DMS79 treated with DMSO at 0.1 percent for 48 hours (cell line): ENCODE data around the gene FUS.
"Not testable (repeated sequence)": the region's sequence is repeated elsewhere in the genome, so short reads cannot be mapped to it uniquely, and the experiment has no call there.

Source experiments
- DNase-seq: peaks from one replicate; lab custom pipeline; 2025; lab: John Stamatoyannopoulos, UW

The FUS gene

GRCh38 chr16:31143694-31144148, 36.2 kb upstream of the FUS start:
- DNase-seq = no peak

GRCh38 chr16:31144418-31144817, 35.5 kb upstream of the FUS start:
- DNase-seq = not testable (repeated sequence)

- DNase-seq = no peak
Observed at GRCh38 chr16:31145398-31145990, 34.4 kb upstream of the FUS start.

DNA sequence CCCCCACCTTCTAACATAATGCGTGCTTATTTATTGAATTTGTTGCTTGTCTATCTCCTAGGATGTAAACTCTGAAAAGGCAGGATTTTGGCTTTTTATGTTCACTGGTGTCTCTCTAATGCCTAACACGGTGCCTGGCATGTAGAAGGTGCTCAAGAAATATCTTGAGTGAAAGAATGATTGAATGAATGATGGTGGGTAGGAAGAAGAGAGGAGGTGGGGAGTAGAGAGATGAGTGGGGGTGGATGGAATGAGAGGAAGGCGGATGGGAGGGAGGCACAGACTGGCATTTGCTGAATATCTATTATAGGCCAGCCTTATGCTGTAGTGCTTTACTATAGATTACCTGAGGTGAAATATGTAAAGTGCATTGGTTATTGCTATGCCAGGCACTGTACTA, 32.4 kb upstream of the FUS start:
- DNase-seq = no peak

- no peak for DNase-seq
Observed at GRCh38 chr16:31148281-31148728, 31.6 kb upstream of the FUS start.

- no peak for DNase-seq
Observed at GRCh38 chr16:31148896-31149295, 31.0 kb upstream of the FUS start.

DNA sequence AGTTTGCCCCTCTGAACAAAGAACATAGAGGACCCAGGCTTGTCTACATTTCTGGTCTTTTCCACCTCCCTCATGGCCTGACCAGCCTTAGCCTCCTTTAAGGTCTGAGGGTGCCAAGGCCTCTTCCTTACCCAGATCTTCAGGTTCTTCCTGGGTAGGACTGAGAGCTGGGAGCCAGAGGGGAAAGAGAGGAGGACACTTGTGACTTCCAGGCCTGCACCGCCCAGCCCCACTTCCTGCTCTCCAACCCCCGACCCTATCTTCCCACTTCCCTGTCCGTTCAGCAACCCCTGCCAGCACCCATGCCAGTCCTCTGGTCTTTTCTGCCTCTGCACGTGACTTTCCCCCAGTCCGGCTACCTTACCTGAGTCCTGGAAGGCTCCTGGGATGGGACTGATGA, 30.6 kb upstream of the FUS start:
- DNase-seq = no peak

- no peak for DNase-seq
Observed at GRCh38 chr16:31149894-31150890, 29.7 kb upstream of the FUS start, which contains the start of gene PRSS36. Gene PRSS36, minus strand, starts transcription at chr16:31150066. Its CDS starts 31 bp downstream, at chr16:31150035.

GRCh38 chr16:31150976-31151375, 29.0 kb upstream of the FUS start:
- DNase-seq = not testable (repeated sequence)

- DNase-seq = no peak
Observed at GRCh38 chr16:31157136-31157535, 22.8 kb upstream of the FUS start.

GRCh38 chr16:31167315-31167714, 12.6 kb upstream of the FUS start:
- DNase-seq = no peak

DNA sequence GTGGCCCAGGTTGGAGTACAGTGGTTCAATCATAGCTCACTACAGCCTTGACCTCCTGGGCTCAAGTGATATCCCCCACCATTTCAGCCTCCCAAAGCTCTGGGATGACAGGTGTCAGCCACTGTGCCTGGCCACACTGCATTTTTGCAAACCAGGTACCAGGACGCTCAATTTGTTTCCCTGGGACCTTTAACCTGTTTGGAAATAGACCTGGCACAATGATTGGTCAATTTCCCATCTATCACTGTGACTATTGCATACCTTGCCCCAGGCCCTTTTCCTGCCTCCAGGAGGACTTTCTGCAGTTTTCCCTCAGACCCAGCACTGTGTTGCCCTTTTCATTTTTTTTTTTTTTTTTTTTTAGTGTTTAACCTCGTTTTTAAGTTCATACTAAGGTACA, 11.1 kb upstream of the FUS start:
- no peak for DNase-seq

DNA sequence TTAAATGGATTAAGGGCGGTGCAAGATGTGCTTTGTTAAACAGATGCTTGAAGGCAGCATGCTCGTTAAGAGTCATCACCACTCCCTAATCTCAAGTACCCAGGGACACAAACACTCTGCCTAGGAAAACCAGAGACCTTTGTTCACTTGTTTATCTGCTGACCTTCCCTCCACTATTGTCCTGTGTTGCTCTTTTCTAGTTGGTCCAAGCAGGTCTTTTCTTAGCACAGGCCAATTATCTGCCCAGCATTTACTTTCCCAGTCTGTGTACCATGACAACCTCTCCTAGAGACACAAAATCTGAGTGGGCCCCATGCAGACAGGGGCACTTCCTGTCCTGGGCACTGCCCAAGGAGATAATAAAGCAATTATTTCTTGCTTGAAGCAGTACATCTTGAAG, 9.9 kb upstream of the FUS start:
- DNase-seq = peak; percentile 27

- peak; percentile 97 for DNase-seq
Observed at GRCh38 chr16:31177136-31177535, 2.8 kb upstream of the FUS start.

DNA sequence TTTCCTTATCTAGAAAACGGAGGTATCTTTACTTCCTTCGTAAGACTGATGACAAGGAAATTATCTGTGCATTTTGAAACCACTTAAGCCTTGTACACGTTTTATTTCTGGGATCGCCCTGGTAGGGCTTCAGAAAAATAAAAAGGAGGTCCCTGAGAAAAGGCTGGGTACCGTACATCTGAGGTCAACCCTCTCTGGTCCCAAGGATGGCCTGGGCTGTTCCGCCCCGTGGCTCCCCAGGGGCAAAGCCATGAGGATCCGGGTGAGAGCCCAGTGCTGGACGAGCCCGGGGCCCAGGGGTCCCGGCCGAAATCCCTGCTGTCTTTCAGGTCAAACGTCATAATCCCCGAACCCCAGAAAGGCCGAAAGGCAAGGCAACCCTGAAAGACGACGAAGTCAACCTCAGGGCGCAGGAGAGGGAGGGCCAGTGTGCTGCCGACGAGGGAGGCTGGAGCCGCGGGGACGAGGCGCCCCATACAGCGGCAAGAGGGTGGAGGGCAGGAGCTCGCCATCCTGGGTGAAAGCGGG, 656 bp upstream of the FUS start:
- DNase-seq = no peak

DNA sequence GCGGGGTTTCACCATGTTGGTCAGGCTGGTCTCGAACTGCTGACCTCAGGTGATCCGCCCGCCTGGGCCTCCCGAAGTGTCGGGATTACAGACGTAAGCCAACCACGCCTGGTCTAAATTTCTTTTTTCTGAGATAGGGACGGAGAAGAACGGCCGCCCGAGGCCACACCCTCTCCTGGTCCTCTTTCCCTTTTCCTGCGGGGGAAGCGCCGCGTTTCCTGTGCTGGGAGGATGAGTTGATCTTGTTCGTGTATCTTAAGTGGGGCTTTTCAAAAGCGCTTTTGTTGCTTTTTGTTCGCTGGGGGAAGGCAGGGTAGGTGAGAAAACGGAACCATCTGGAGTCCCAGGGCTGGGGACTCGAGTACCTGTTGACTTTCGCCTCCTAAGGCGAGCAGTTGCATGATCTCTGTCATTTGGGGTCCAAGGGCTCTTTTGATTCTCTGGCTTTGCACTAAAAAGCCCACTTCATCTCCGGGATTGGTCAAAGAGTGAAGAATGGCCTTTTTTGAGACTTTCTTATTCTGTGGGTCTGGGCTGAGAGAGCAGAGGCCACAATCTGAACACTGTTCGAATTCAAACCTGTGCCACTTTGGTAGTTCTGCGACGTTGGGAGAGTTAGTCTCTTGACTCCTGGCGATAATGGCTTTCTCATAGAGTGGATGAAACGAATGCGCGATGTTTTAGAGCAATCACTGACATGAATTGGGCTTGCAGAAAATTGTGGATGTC, 1.3 kb downstream of the FUS start:
- no peak for DNase-seq

DNA sequence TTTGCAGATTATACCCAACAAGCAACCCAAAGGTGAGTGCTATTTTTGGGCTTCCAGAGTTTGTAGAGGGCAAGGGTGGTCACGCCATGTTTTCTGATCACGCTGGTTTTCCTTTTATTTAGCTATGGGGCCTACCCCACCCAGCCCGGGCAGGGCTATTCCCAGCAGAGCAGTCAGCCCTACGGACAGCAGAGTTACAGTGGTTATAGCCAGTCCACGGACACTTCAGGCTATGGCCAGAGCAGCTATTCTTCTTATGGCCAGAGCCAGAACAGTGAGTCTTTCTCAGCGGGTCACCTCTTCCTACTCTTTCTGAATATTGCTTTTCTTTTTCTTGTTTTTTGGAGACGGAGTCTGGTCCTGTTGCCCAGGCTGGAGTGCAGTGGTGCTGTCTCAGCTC, 2.5 kb downstream of the FUS start:
- no peak for DNase-seq

DNA sequence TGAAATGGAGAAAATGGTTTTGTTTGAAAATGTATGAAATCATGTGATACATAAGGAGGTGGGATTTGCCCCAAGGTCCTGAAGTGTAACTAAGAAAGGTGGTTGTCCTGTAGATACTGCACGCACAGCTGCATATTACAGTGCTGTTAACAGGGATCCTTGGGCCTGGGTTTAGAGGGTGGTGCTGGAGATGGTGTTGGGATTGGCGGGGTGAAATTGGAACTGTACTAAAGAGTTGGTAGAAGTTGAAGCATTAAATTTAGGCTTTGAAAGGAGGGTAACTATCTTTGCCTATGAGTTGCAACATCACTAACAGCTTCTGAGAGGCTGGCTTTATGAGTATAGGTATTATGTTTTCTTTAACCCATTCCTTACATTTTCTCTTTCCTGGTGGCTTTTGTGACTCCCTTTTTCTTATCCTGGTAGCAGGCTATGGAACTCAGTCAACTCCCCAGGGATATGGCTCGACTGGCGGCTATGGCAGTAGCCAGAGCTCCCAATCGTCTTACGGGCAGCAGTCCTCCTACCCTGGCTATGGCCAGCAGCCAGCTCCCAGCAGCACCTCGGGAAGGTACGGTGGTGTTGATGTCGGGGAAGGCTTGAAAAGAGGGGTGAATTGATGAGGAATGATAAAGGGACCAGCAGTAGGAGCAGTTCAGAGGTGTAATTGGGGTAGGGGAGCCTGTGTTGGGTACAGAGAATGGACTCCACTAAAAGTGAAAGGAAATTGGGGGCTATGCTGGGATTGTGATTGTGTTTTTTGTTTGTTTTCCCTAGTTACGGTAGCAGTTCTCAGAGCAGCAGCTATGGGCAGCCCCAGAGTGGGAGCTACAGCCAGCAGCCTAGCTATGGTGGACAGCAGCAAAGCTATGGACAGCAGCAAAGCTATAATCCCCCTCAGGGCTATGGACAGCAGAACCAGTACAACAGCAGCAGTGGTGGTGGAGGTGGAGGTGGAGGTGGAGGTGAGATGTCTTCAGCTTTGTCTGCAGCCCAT, 3.8 kb downstream of the FUS start:
- DNase-seq = no peak

DNA sequence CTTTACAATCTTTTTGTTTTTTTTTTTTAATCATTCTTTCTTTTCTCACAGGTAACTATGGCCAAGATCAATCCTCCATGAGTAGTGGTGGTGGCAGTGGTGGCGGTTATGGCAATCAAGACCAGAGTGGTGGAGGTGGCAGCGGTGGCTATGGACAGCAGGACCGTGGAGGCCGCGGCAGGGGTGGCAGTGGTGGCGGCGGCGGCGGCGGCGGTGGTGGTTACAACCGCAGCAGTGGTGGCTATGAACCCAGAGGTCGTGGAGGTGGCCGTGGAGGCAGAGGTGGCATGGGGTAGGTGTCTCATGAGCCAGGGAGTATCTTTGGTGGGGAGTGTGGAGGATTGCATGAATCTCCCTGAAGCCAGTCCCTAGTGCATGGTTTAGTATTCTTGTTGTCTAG, 4.9 kb downstream of the FUS start:
- DNase-seq = no peak

DNA sequence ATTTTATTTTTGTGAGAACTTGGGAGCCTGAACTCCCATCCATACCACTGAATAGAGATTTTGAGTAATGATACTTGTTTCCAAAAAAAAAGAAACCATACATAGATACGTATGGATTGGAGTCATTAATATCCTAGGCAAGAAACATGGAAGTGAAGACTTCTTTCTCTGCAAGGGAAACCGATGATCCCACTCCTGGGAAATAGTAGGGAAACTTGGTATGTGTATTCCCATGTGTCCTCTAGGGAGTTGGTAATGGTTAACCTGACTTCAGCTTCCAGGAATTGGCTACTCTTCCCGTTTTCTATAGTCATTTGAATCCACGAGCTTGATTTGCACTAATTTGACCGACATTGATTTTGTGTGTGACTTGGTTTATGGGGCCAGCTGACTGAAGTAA, 5.4 kb downstream of the FUS start:
- no peak for DNase-seq

DNA sequence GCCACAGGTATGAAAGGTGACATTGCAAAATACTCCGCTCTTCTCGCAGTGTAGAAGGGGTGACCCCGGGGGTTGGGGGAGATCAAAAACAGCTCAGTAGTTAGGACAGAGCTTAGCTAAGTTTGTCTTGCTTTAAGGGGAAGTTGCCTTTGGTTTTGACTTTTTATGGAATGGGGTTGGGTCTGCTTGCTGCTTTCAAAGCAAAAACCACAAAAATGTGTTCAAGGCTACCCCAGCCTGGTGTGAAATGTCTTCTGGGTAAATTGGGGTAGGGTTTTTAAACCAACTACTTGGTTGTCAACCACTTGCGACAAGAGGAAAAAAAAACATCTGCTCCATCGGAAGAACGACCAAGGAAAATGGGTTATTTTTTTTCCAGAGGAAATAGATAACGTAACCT, 6.2 kb downstream of the FUS start:
- DNase-seq = no peak
